Smooth muscle cell (in vitro differentiated cells): ENCODE measurements around the gene NDUFV1. TPM values are rescaled to one million over a fixed set of nuclear protein-coding genes. Genes with fewer than 3 reads are reported as not detected.

ENCODE experiments used
- DNase-seq: peaks from one replicate; lab custom pipeline; 2025; ENCODE audit not compliant: unreplicated experiment; lab: John Stamatoyannopoulos, UW
- H2AFZ ChIP-seq: fragments of 200-600 bp; sonication (generic); 2 replicates; pipeline ENCODE4 v1.6.0; 2016; ENCODE audit warnings: antibody characterized with exemption, low read depth, mild to moderate bottlenecking
- H3F3A ChIP-seq: fragments of 200-600 bp; sonication (generic); 2 replicates; pipeline ENCODE4 v1.6.0; 2017; ENCODE audit warnings: antibody characterized with exemption, low read depth
- H3K27ac ChIP-seq: fragments of 200-600 bp; sonication (generic); 2 replicates; pipeline ENCODE4 v1.5.1; 2016; ENCODE audit warnings: low read depth, mild to moderate bottlenecking
- H3K27me3 ChIP-seq: fragments of 200-600 bp; sonication (generic); 2 replicates; pipeline ENCODE4 v1.6.1; 2016; ENCODE audit warnings: low read depth, mild to moderate bottlenecking
- H3K36me3 ChIP-seq: fragments of 200-600 bp; sonication (generic); 2 replicates; pipeline ENCODE4 v1.5.1; 2016; ENCODE audit warnings: low read depth
- H3K4me1 ChIP-seq: fragments of 200-600 bp; sonication (generic); 2 replicates; pipeline ENCODE4 v1.5.1; 2016; ENCODE audit warnings: low read depth
- H3K4me2 ChIP-seq: fragments of 200-600 bp; sonication (generic); 2 replicates; pipeline ENCODE4 v1.6.0; 2016; ENCODE audit warnings: mild to moderate bottlenecking
- H3K4me3 ChIP-seq: fragments of 200-600 bp; sonication (generic); 2 replicates; pipeline ENCODE4 v1.5.1; 2016; ENCODE audit warnings: mild to moderate bottlenecking
- H3K79me2 ChIP-seq: fragments of 200-600 bp; sonication (generic); 2 replicates; pipeline ENCODE4 v1.6.0; 2016; ENCODE audit warnings: low read depth, mild to moderate bottlenecking
- H3K9ac ChIP-seq: fragments of 200-600 bp; sonication (generic); 2 replicates; pipeline ENCODE4 v1.6.0; 2016; ENCODE audit warnings: low read depth
- H3K9me3 ChIP-seq: fragments of 200-600 bp; sonication (generic); replicated peaks from 2 replicates; pipeline ENCODE4 v1.5.1; 2016; ENCODE audit warnings: low read depth
- H4K20me1 ChIP-seq: fragments of 200-600 bp; sonication (generic); 2 replicates; pipeline ENCODE4 v1.6.0; 2016; ENCODE audit warnings: low read depth
- CTCF ChIP-seq: fragments of 200-600 bp; sonication (generic); IDR thresholded peaks from 2 replicates; pipeline ENCODE4 v1.5.1; 2017; ENCODE audit warnings: borderline replicate concordance, mild to moderate bottlenecking, antibody characterized with exemption; ENCODE audit not compliant: insufficient read depth, poor library complexity, severe bottlenecking
- WGBS: methylation state at CpG from one replicate; pipeline ENCODE4 v1.1.7; 2016; ENCODE audit warnings: low lambda C conversion rate; 5-methylcytosine and 5-hydroxymethylcytosine counted together
- polyA plus RNA-seq: library from polyadenylated mRNA; unstranded; fragments of >200 nt; fragmentation: Nextera tagmentation; extraction: Ambion mirVana; gene quantifications from 2 replicates; pipeline ENCODE4 v1.2.1, GENCODE V29; 2016
- total RNA-seq: library from RNA; depleted of rRNA; stranded (reverse); fragments of >200 nt; gene quantifications from 2 replicates; pipeline ENCODE4 v1.2.3, GENCODE V29; 2014

The NDUFV1 gene
- total and polyA plus RNA-seq, 2 experiments from 2014 or later = 111 to 201 TPM

GRCh38 chr11:67576735-67577475, 29.8 kb upstream of the NDUFV1 start:
- H3K9ac ChIP-seq = no peak overlapping the region

GRCh38 chr11:67577951-67578350, 28.8 kb upstream of the NDUFV1 start:
- no peak overlapping the region for H2AFZ ChIP-seq
- no peak overlapping the region for H3K4me2 ChIP-seq
- H3K27ac ChIP-seq = no peak overlapping the region
- peaks cover 5% of the 10 kb centered on the region for H3F3A ChIP-seq
- H4K20me1 ChIP-seq = no peaks in the 10 kb centered on the region
- H3K79me2 ChIP-seq = no peaks in the 10 kb centered on the region
- no peaks in the 10 kb centered on the region for H3K27me3 ChIP-seq
- 95% methylated on average over 6 of the region's 6 CpGs for WGBS
- no peak overlapping the region for H3K9ac ChIP-seq
- no peaks in the 10 kb centered on the region for H3K9me3 ChIP-seq
- H3K4me1 ChIP-seq = peaks cover 8% of the 10 kb centered on the region
- no peak overlapping the region for H3K4me3 ChIP-seq
- no peak for DNase-seq
- H3K36me3 ChIP-seq = no peaks in the 10 kb centered on the region
- TF ChIP-seq CTCF = no peak

More at GRCh38 chr11:67576735-67577475, 29.8 kb upstream of the NDUFV1 start:
- no peak overlapping the region for H3K4me3 ChIP-seq
- H3K9me3 ChIP-seq = no peaks in the 10 kb centered on the region
- H3K79me2 ChIP-seq = no peaks in the 10 kb centered on the region
- H3F3A ChIP-seq = no peaks in the 10 kb centered on the region
- DNase-seq = no peak
- H2AFZ ChIP-seq = no peak overlapping the region
- 93% methylated on average over 13 of the region's 14 CpGs for WGBS
- H3K36me3 ChIP-seq = no peaks in the 10 kb centered on the region
- TF ChIP-seq CTCF = no peak
- peaks cover 8% of the 10 kb centered on the region for H3K4me1 ChIP-seq
- no peaks in the 10 kb centered on the region for H3K27me3 ChIP-seq
- H3K27ac ChIP-seq = no peak overlapping the region
- H4K20me1 ChIP-seq = no peaks in the 10 kb centered on the region
- no peak overlapping the region for H3K4me2 ChIP-seq

- peaks cover 12% of the 10 kb centered on the region for H3F3A ChIP-seq
- peaks cover 23% of the 10 kb centered on the region for H4K20me1 ChIP-seq
- no peak for DNase-seq
- TF ChIP-seq CTCF = no peak
- no peak overlapping the region for H3K27ac ChIP-seq
- WGBS = 28% methylated on average over 11 of the region's 11 CpGs
- no peak overlapping the region for H3K4me3 ChIP-seq
- no peak overlapping the region for H3K4me2 ChIP-seq
- H3K36me3 ChIP-seq = no peaks in the 10 kb centered on the region
- H3K9me3 ChIP-seq = no peaks in the 10 kb centered on the region
- no peak overlapping the region for H3K9ac ChIP-seq
- H2AFZ ChIP-seq = no peak overlapping the region
- no peaks in the 10 kb centered on the region for H3K27me3 ChIP-seq
- peaks cover 17% of the 10 kb centered on the region for H3K4me1 ChIP-seq
- H3K79me2 ChIP-seq = peaks cover 20% of the 10 kb centered on the region
Measured at GRCh38 chr11:67581469-67581868, 25.3 kb upstream of the NDUFV1 start.

- Histone ChIP-seq H3K4me1 (peaks cover 17% of the 10 kb centered on the region), H3K4me3 (no peak overlapping the region), H3K4me2 (no peak overlapping the region), H3K79me2 (peaks cover 20% of the 10 kb centered on the region), H3K36me3 (no peaks in the 10 kb centered on the region), H4K20me1 (peaks cover 28% of the 10 kb centered on the region), H3K27me3 (no peaks in the 10 kb centered on the region), H3K9ac (no peak overlapping the region), H3F3A (peaks cover 12% of the 10 kb centered on the region), H3K9me3 (no peaks in the 10 kb centered on the region), H3K27ac (no peak overlapping the region), H2AFZ (no peak overlapping the region)
- TF ChIP-seq CTCF = no peak
- DNase-seq = no peak
- WGBS = 79% methylated on average over 4 of the region's 4 CpGs
Measured at GRCh38 chr11:67582011-67582410, 24.7 kb upstream of the NDUFV1 start.
